ENCODE measurements around the gene DRC1.

Gene DRC1

DNA sequence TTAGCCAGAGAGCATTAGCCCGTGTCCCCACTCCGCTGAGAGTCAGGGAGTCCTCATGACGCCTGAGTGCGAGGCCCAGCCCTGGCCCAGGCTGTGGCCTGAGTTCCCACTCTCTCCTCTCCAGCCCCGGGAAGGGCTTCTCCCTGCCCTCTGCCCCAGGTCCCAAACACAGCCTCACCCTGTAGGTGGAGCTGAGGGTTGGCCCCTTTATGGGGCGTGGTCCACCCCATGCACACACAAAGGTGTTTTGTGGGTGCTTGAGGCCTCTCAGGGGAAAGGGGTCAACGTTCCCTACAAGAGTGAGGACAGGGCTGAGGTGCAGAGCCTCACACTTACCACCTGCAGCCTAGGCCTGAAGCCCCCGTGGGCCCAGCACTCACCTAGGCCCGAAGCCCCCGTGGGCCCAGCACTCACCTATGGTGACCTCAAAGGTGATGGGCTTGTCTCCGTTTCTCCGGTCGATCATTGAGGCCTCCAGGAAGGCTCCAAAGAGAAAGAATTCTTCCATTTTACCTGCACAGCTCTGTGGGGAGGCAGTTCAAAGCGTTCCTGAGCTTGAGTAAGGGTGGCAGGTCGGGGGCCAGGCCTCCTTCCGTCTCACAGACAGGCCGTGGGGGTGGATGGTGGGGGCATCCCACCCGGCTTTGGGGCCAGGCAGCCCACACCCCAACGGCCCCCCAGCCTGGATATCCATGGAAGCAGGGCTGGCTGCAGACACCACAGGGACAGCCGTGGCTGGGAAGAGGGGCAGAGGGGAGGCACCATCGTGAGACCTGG is 78.3 kb downstream of the DRC1 start:
- Histone ChIP-seq H2BK120ac (ENCODE audit: low read depth, low read length) (no peak overlapping the region), H3K23ac (ENCODE audit: low read length) (no peak overlapping the region), H3K27ac (ENCODE audit: low read depth, low read length) (no peak overlapping the region), H4K5ac (ENCODE audit: low read length) (no peak overlapping the region), H2BK15ac (replicated peaks; ENCODE audit: low read depth) (no peak overlapping the region), H3K4me1 (ENCODE audit: control insufficient read depth, low read depth, low read length) (no peaks in the 10 kb centered on the region), H3K56ac (ENCODE audit: low read length) (peak overlapping the region; percentile 25), H3K4me3 (ENCODE audit: low read length) (no peak overlapping the region), H2AK5ac (ENCODE audit: low read length) (no peak overlapping the region), H3K18ac (ENCODE audit: low read length) (no peak overlapping the region), H3K36me3 (ENCODE audit: control insufficient read depth, insufficient read depth, low read length) (no peaks in the 10 kb centered on the region), H3K9ac (ENCODE audit: low read length) (no peak overlapping the region), H4K8ac (ENCODE audit: low read depth, low read length) (no peak overlapping the region), H3K27me3 (ENCODE audit: insufficient read depth, low read length, poor library complexity) (no peaks in the 10 kb centered on the region), H3K79me2 (ENCODE audit: control insufficient read depth, insufficient read depth, low read length) (no peaks in the 10 kb centered on the region), H3K4ac (ENCODE audit: low read depth, low read length) (no peak overlapping the region), H3K4me2 (ENCODE audit: low read length) (no peak overlapping the region), H2BK5ac (ENCODE audit: low read length) (no peak overlapping the region), H3K79me1 (ENCODE audit: low read length) (no peaks in the 10 kb centered on the region)
- WGBS (ENCODE audit: extremely low coverage, insufficient coverage, low lambda C conversion rate): no CpG with 5 or more reads among the region's 21 CpGs
- DNase-seq: no peak

DNA sequence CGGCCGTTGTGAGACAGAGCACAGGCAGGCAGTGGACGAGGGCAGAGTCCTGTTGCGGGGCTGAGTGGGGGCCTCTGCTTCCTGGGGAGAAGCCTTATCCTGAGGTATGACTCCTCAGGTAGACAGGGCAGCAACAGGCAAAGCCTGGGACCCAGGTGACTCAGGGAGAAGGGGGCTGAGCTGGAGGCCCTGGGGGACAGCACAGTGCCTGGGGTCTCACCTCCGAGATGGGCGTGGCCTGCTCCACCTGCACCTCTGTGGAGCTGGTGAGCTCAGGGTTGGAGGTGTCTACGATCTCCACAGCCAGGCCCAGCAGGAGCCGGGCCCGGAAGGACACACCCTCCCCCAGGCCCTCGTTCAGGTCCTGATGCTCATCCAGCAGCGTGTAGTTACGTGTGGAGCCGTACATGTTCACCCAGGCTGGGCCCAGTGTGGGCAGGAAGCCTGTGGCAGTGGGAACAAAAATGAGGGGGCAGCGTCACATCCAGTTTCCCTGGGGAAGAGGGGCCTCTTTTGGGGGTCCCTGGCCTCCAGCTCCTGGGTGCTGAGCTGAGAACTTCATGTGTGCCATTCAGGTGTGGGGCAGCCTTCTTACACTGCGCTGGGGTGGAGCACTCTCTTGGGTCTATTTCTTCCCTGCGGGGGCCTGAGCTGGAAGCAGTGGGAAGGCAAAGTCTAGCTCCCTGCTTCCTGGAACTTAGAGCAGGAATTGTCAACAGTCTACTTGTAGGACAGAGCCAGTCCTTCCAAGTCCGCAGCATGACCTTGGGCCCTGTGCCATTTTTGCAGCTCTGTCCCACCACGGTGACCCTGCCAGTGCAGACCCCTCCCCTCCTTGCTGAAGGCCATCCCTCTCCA is 79.1 kb downstream of the DRC1 start:
- no peak overlapping the region for H3K56ac ChIP-seq (ENCODE audit: low read length)
- H2BK15ac ChIP-seq (replicated peaks; ENCODE audit: low read depth): no peak overlapping the region
- no peak overlapping the region for H2AK5ac ChIP-seq (ENCODE audit: low read length)
- H3K27ac ChIP-seq (ENCODE audit: low read depth, low read length): no peak overlapping the region
- no peak overlapping the region for H3K9ac ChIP-seq (ENCODE audit: low read length)
- no peak overlapping the region for H4K5ac ChIP-seq (ENCODE audit: low read length)
- no peaks in the 10 kb centered on the region for H3K4me1 ChIP-seq (ENCODE audit: control insufficient read depth, low read depth, low read length)
- H4K8ac ChIP-seq (ENCODE audit: low read depth, low read length): no peak overlapping the region
- no peaks in the 10 kb centered on the region for H3K79me1 ChIP-seq (ENCODE audit: low read length)
- H3K36me3 ChIP-seq (ENCODE audit: control insufficient read depth, insufficient read depth, low read length): no peaks in the 10 kb centered on the region
- H2BK120ac ChIP-seq (ENCODE audit: low read depth, low read length): no peak overlapping the region
- no peak for DNase-seq
- H3K27me3 ChIP-seq (ENCODE audit: insufficient read depth, low read length, poor library complexity): no peaks in the 10 kb centered on the region
- H3K23ac ChIP-seq (ENCODE audit: low read length): no peak overlapping the region
- no peaks in the 10 kb centered on the region for H3K79me2 ChIP-seq (ENCODE audit: control insufficient read depth, insufficient read depth, low read length)
- no peak overlapping the region for H3K18ac ChIP-seq (ENCODE audit: low read length)
- WGBS (ENCODE audit: extremely low coverage, insufficient coverage, low lambda C conversion rate): no CpG with 5 or more reads among the region's 18 CpGs
- no peak overlapping the region for H2BK5ac ChIP-seq (ENCODE audit: low read length)
- no peak overlapping the region for H3K4me2 ChIP-seq (ENCODE audit: low read length)
- no peak overlapping the region for H3K4ac ChIP-seq (ENCODE audit: low read depth, low read length)
- no peak overlapping the region for H3K4me3 ChIP-seq (ENCODE audit: low read length)

DNA sequence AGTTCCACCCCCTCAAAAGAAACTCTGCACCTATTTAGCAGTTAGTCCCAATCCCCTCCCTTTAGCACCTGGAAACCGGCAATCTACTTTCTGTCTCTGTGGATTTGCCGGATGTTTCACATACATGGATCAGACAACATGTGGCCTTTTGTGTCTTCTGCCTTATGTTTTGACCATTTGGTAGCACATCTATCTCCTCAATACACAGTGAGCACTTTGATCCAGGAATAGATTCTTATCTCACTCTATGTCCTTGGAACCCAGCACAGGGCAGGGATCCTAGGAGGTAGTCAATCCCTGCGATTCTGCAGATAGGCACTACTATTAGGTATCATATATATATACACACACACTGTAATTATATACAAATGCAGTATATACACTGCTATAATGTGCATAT is 80.0 kb downstream of the DRC1 start:
- no peak overlapping the region for H3K23ac ChIP-seq (ENCODE audit: low read length)
- no peak overlapping the region for H2BK120ac ChIP-seq (ENCODE audit: low read depth, low read length)
- no peaks in the 10 kb centered on the region for H3K36me3 ChIP-seq (ENCODE audit: control insufficient read depth, insufficient read depth, low read length)
- peak; percentile 61 for DNase-seq
- no peak overlapping the region for H2BK15ac ChIP-seq (replicated peaks; ENCODE audit: low read depth)
- H3K4ac ChIP-seq (ENCODE audit: low read depth, low read length): no peak overlapping the region
- no peak overlapping the region for H4K5ac ChIP-seq (ENCODE audit: low read length)
- no peak overlapping the region for H3K27ac ChIP-seq (ENCODE audit: low read depth, low read length)
- H3K4me2 ChIP-seq (ENCODE audit: low read length): no peak overlapping the region
- H3K18ac ChIP-seq (ENCODE audit: low read length): no peak overlapping the region
- no peaks in the 10 kb centered on the region for H3K79me2 ChIP-seq (ENCODE audit: control insufficient read depth, insufficient read depth, low read length)
- H2AK5ac ChIP-seq (ENCODE audit: low read length): no peak overlapping the region
- H2BK5ac ChIP-seq (ENCODE audit: low read length): no peak overlapping the region
- H3K56ac ChIP-seq (ENCODE audit: low read length): no peak overlapping the region
- H3K27me3 ChIP-seq (ENCODE audit: insufficient read depth, low read length, poor library complexity): no peaks in the 10 kb centered on the region
- no peak overlapping the region for H3K4me3 ChIP-seq (ENCODE audit: low read length)
- no peak overlapping the region for H3K9ac ChIP-seq (ENCODE audit: low read length)
- no peak overlapping the region for H4K8ac ChIP-seq (ENCODE audit: low read depth, low read length)
- no peaks in the 10 kb centered on the region for H3K79me1 ChIP-seq (ENCODE audit: low read length)
- WGBS (ENCODE audit: extremely low coverage, insufficient coverage, low lambda C conversion rate): no CpG with 5 or more reads among the region's 3 CpGs
- no peaks in the 10 kb centered on the region for H3K4me1 ChIP-seq (ENCODE audit: control insufficient read depth, low read depth, low read length)

DNA sequence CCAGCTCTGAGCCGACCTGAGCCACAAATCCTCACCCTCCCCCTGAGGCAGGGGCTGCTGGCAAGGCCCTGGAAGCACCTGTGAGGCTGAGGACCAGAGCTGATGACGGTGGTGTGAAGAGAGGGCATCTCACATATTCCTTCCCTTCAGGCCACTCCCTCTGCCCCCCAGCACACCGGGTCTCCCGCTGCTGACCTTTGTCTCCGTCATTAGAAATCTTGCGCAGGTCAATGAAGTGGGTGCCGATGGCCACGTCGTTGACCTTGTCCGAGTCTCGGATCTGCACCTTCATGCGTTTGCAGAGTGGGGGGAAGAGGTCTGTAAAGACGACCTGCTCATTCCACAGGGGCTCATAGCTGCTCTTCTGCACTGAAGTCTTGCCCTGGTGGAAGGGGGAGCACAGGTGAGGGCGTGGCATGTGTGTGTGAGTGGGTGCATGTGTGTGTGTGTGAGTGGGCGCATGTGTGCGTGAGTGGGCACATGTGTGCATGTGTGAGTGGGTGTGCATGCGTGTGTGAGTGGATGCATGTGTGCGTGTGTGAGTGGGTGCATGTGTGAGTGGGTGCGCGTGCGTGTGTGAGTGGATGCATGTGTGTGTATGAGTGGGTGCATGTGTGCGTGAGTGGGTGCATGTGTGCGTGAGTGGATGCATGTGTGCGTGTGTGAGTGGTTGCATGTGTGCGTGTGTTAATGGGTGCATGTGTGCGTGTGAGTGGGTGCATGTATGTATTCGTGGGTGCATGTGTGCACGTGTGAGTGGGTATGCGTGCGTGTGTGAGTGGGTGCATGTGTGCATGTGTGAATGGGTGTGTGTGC is 80.7 kb downstream of the DRC1 start:
- DNase-seq: no peak
- Histone ChIP-seq H3K27me3 (ENCODE audit: insufficient read depth, low read length, poor library complexity) (no peaks in the 10 kb centered on the region), H3K79me1 (ENCODE audit: low read length) (no peaks in the 10 kb centered on the region), H3K18ac (ENCODE audit: low read length) (no peak overlapping the region), H3K79me2 (ENCODE audit: control insufficient read depth, insufficient read depth, low read length) (no peaks in the 10 kb centered on the region), H2BK5ac (ENCODE audit: low read length) (no peak overlapping the region), H2BK15ac (replicated peaks; ENCODE audit: low read depth) (no peak overlapping the region), H3K9ac (ENCODE audit: low read length) (no peak overlapping the region), H3K4me3 (ENCODE audit: low read length) (no peak overlapping the region), H3K4ac (ENCODE audit: low read depth, low read length) (no peak overlapping the region), H3K36me3 (ENCODE audit: control insufficient read depth, insufficient read depth, low read length) (no peaks in the 10 kb centered on the region), H2AK5ac (ENCODE audit: low read length) (no peak overlapping the region), H3K4me1 (ENCODE audit: control insufficient read depth, low read depth, low read length) (no peaks in the 10 kb centered on the region), H3K4me2 (ENCODE audit: low read length) (no peak overlapping the region), H2BK120ac (ENCODE audit: low read depth, low read length) (no peak overlapping the region), H4K5ac (ENCODE audit: low read length) (no peak overlapping the region), H4K8ac (ENCODE audit: low read depth, low read length) (no peak overlapping the region), H3K56ac (ENCODE audit: low read length) (no peak overlapping the region), H3K23ac (ENCODE audit: low read length) (no peak overlapping the region), H3K27ac (ENCODE audit: low read depth, low read length) (no peak overlapping the region)
- no CpG with 5 or more reads among the region's 30 CpGs for WGBS (ENCODE audit: extremely low coverage, insufficient coverage, low lambda C conversion rate)

DNA sequence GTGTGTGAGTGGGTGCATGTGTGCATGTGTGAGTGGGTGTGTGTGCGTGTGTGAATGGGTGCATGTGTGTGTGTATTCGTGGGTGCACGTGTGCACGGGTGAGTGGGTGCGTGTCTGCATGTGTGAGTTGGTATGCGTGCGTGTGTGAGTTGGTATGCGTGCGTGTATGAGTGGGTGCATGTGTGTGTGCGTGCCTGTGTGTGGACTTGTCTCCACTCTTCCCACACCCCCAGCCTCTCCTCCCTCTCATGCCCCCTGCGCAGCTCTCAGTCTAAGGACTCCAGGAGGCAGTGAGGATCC is 81.3 kb downstream of the DRC1 start:
- H4K5ac ChIP-seq (ENCODE audit: low read length): no peak overlapping the region
- H3K27me3 ChIP-seq (ENCODE audit: insufficient read depth, low read length, poor library complexity): no peaks in the 10 kb centered on the region
- no peak overlapping the region for H4K8ac ChIP-seq (ENCODE audit: low read depth, low read length)
- H2AK5ac ChIP-seq (ENCODE audit: low read length): no peak overlapping the region
- H3K18ac ChIP-seq (ENCODE audit: low read length): no peak overlapping the region
- no peak overlapping the region for H3K4me3 ChIP-seq (ENCODE audit: low read length)
- H3K79me1 ChIP-seq (ENCODE audit: low read length): no peaks in the 10 kb centered on the region
- no peak overlapping the region for H3K27ac ChIP-seq (ENCODE audit: low read depth, low read length)
- no peaks in the 10 kb centered on the region for H3K4me1 ChIP-seq (ENCODE audit: control insufficient read depth, low read depth, low read length)
- H3K79me2 ChIP-seq (ENCODE audit: control insufficient read depth, insufficient read depth, low read length): no peaks in the 10 kb centered on the region
- H3K23ac ChIP-seq (ENCODE audit: low read length): no peak overlapping the region
- no CpG with 5 or more reads among the region's 11 CpGs for WGBS (ENCODE audit: extremely low coverage, insufficient coverage, low lambda C conversion rate)
- no peak overlapping the region for H2BK5ac ChIP-seq (ENCODE audit: low read length)
- no peak overlapping the region for H3K56ac ChIP-seq (ENCODE audit: low read length)
- H2BK120ac ChIP-seq (ENCODE audit: low read depth, low read length): no peak overlapping the region
- no peaks in the 10 kb centered on the region for H3K36me3 ChIP-seq (ENCODE audit: control insufficient read depth, insufficient read depth, low read length)
- no peak overlapping the region for H2BK15ac ChIP-seq (replicated peaks; ENCODE audit: low read depth)
- no peak for DNase-seq
- no peak overlapping the region for H3K4me2 ChIP-seq (ENCODE audit: low read length)
- H3K9ac ChIP-seq (ENCODE audit: low read length): no peak overlapping the region
- H3K4ac ChIP-seq (ENCODE audit: low read depth, low read length): no peak overlapping the region

Data from mesendoderm (in vitro differentiated cells).